NB4 (cell line): ENCODE data around the gene SLC12A5.

Source experiments
- CTCF ChIP-seq: IDR thresholded peaks from one replicate; pipeline ENCODE4 v1.5.1; 2012; ENCODE audit warnings: low read depth, low read length
- MYC ChIP-seq: IDR thresholded peaks from 2 replicates; pipeline ENCODE4 v1.6.1; 2011; ENCODE audit warnings: low read depth, low read length

- TF ChIP-seq MYC (no peak), CTCF (no peak)
These were observed 31.8 kb upstream of the SLC12A5 start for GRCh38 chr20:45997187-45997586.
